ENCODE data around the gene LDLRAD4. TPM values are rescaled to one million over a fixed set of nuclear protein-coding genes. Genes with fewer than 3 reads are reported as not detected.

LDLRAD4 gene
- total RNA-seq, 1 experiment from 2014 or later, result not detected

DNA sequence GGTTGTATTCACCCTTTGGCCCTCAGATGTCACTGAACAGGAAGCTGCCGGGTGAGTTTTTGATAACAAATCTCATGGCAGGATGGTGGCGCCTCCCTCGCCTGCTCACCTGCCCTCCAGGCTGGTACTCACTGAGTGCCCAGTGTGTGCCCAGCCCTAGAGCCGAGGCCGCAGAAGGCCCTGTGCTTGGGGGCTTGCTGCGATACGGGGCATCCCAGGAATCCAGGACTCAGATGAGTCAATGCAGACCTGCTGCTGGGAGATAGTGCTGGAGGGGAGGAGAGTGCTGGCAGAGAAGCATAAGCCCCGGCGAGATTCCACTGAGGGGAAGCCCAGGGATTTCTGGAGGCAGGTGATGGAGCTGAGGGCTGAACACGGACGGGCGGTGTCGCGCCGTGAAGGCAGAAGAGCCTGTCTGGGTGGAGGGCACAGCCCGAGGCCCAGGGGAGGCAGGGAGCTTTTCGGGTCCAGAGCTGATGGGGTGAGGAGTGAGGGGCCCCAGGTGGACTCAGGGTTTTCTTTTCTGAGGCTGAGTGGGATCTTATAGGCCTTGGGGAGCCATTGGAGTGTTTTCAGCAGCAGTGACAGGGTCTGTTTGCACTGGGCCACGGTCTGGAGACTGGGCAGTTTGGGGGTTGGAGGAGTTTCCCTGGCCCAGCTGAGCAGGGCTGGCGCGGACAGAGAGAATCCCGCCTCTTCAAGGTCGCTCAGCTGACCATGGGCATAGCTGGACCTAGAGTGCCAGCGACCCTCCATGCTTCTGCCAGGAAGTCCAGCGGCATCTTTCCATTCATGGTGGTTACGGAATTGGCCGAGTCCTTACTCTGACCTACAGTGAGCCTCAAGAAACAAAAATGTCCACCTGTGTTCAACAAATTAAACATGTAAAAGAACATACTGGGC is 35.5 kb downstream of the LDLRAD4 start:
- no peak for ATAC-seq
- Histone ChIP-seq H3K4me2 (ENCODE audit: low read length) (no peak overlapping the region), H3K9me3 (ENCODE audit: low read length) (no peaks in the 10 kb centered on the region), H3K36me3 (ENCODE audit: low read depth, low read length) (no peaks in the 10 kb centered on the region), H3K4me1 (ENCODE audit: insufficient read depth, low read length) (no peaks in the 10 kb centered on the region), H3K9me2 (replicated peaks; ENCODE audit: low read length) (no peaks in the 10 kb centered on the region), H3K27me3 (ENCODE audit: low read length) (peaks cover 82% of the 10 kb centered on the region), H3K4me3 (ENCODE audit: low read length) (no peak overlapping the region), H3F3A (ENCODE audit: low read length, unreplicated experiment) (no peaks in the 10 kb centered on the region), H2AFZ (ENCODE audit: low read length) (no peak overlapping the region), H4K20me1 (ENCODE audit: low read length) (no peaks in the 10 kb centered on the region), H3K9ac (ENCODE audit: low read length) (no peak overlapping the region), H3K27ac (ENCODE audit: low read length) (no peak overlapping the region), H3K79me2 (ENCODE audit: low read length) (no peaks in the 10 kb centered on the region)
- TF ChIP-seq, protein P1, sequence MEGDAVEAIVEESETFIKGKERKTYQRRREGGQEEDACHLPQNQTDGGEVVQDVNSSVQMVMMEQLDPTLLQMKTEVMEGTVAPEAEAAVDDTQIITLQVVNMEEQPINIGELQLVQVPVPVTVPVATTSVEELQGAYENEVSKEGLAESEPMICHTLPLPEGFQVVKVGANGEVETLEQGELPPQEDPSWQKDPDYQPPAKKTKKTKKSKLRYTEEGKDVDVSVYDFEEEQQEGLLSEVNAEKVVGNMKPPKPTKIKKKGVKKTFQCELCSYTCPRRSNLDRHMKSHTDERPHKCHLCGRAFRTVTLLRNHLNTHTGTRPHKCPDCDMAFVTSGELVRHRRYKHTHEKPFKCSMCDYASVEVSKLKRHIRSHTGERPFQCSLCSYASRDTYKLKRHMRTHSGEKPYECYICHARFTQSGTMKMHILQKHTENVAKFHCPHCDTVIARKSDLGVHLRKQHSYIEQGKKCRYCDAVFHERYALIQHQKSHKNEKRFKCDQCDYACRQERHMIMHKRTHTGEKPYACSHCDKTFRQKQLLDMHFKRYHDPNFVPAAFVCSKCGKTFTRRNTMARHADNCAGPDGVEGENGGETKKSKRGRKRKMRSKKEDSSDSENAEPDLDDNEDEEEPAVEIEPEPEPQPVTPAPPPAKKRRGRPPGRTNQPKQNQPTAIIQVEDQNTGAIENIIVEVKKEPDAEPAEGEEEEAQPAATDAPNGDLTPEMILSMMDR (conservative IDR thresholded peaks at IDR 0.05; ENCODE audit: low read depth, low read length), result no peak
- TF ChIP-seq EZH2phosphoT487 (IDR thresholded peaks at IDR 0.05; ENCODE audit: borderline replicate concordance, low read length) (no peak), EZH2 (IDR thresholded peaks at IDR 0.05; ENCODE audit: low read length, unreplicated experiment) (no peak)
- ChIA-PET CTCF (no interaction called here), POLR2A (ENCODE audit: unreplicated experiment) (no interaction called here)
- DNase-seq, result no peak
- BruUV-seq (replicated peaks), result no TSS peak
- intact Hi-C loops (cut with micrococcal nuclease), result no loop called here

DNA sequence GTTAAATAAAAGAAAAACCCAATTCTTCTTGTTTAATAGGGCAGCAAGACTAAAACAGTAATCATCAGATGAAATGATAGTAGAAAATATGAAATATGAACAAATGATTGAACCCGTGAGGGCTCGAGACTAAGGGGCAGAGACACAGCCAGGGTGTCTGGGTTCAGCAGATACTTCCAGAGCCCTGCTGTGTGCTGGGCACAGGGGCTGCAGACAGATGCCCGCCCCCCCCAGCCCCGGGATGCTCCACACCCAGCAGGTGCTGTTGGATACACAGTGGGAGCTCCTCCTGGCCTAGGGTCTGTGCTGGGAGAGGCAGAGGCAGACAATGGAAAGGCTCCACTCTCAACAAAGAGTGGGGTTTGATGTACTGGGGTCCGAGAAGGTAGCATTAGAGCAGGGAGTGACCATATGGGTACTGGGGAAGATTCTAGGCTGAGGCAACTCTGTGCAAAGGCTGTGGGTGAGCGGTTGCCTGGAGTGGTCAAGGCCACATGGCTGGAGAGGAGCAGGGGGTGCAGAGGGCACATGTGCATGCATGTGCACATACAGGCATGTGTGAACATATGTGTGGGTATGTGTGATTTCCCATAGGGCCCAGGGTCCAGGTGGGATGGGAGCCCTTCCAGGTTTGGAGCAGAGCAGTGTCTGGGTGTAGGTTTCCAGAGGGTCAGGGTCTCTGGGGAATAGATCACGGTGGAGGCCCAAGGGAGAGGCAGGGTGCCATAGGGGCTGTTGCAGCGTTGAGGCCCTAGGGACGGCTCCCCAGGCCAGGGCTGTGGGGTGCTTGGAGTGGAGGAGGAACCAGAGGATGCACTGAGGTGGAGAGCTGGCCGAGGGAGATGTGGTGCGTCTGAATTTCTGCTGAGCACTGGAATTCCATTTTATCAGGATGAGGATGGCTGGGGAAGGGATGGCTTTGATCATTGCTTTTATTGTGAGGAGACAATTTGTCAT is 36.7 kb downstream of the LDLRAD4 start:
- intact Hi-C loops (cut with micrococcal nuclease), result no loop called here
- H3F3A ChIP-seq (ENCODE audit: low read length, unreplicated experiment), result no peaks in the 10 kb centered on the region
- ChIA-PET CTCF (no interaction called here), POLR2A (ENCODE audit: unreplicated experiment) (no interaction called here)
- H3K4me1 ChIP-seq (ENCODE audit: insufficient read depth, low read length), result no peaks in the 10 kb centered on the region
- no peaks in the 10 kb centered on the region for H3K9me3 ChIP-seq (ENCODE audit: low read length)
- DNase-seq (no peak), ATAC-seq (no peak)
- H3K9me2 ChIP-seq (replicated peaks; ENCODE audit: low read length), result no peaks in the 10 kb centered on the region
- H3K9ac ChIP-seq (ENCODE audit: low read length), result no peak overlapping the region
- no peaks in the 10 kb centered on the region for H3K36me3 ChIP-seq (ENCODE audit: low read depth, low read length)
- no peak overlapping the region for H3K4me3 ChIP-seq (ENCODE audit: low read length)
- no peak overlapping the region for H2AFZ ChIP-seq (ENCODE audit: low read length)
- H3K27ac ChIP-seq (ENCODE audit: low read length), result no peak overlapping the region
- H3K27me3 ChIP-seq (ENCODE audit: low read length), result peaks cover 83% of the 10 kb centered on the region
- BruUV-seq (replicated peaks), result no TSS peak
- H3K4me2 ChIP-seq (ENCODE audit: low read length), result no peak overlapping the region
- TF ChIP-seq EZH2 (IDR thresholded peaks at IDR 0.05; ENCODE audit: low read length, unreplicated experiment) (no peak), EZH2phosphoT487 (IDR thresholded peaks at IDR 0.05; ENCODE audit: borderline replicate concordance, low read length) (no peak)
- TF ChIP-seq, protein P1 (conservative IDR thresholded peaks at IDR 0.05; ENCODE audit: low read depth, low read length), result no peak
- H4K20me1 ChIP-seq (ENCODE audit: low read length), result no peaks in the 10 kb centered on the region
- no peaks in the 10 kb centered on the region for H3K79me2 ChIP-seq (ENCODE audit: low read length)
